ENCODE measurements around the gene THEMIS2. TPM values are rescaled to one million over a fixed set of nuclear protein-coding genes. Genes with fewer than 3 reads are reported as not detected.

THEMIS2 gene
- total RNA-seq, 2 experiments from 2014 or later: 20.2 to 21.6 TPM

GRCh38 chr1:27833470-27833869 is 38.9 kb upstream of the THEMIS2 start:
- Histone ChIP-seq H3K27ac (ENCODE audit: low read depth in 1 of 2, low read length in 2 of 2) (no peak overlapping the region), H3K27me3 (ENCODE audit: control insufficient read depth in 1 of 2, insufficient read depth in 2 of 2, low read length in 2 of 2) (no peaks in the 10 kb centered on the region), H3K4me1 (ENCODE audit: insufficient read depth, low read length) (peaks cover 27% of the 10 kb centered on the region), H3K36me3 (ENCODE audit: insufficient read depth, low read length) (peaks cover 31% of the 10 kb centered on the region), H3K4me3 (ENCODE audit: low read length) (no peak overlapping the region), H3K9me3 (ENCODE audit: control insufficient read depth in 1 of 2, insufficient read depth in 1 of 2, low read length in 2 of 2) (no peaks in the 10 kb centered on the region)
- Mint-ChIP-seq H3K4me1 (ENCODE audit: low read depth) (peaks cover 50% of the 10 kb centered on the region), H3K36me3 (ENCODE audit: low read depth) (peaks cover 52% of the 10 kb centered on the region), H3K9me3 (no peaks in the 10 kb centered on the region), H3K27me3 (no peaks in the 10 kb centered on the region), H3K27ac (no peak overlapping the region), H3K4me3 (peak overlapping the region; percentile 38)
- DNase-seq (no peak), ATAC-seq (ENCODE audit: poor library complexity) (no peak)
- CTCF ChIA-PET: interaction anchor here (0.6 to 0.7 kb wide), 2 partner anchors 79 to 456 kb away, joined by 3 read pairs; no protein-coding TSS in a partner anchor
- POLR2A ChIA-PET: interaction anchor here (1.3 kb wide), 1 partner anchor 108 kb away, joined by 3 read pairs; the partner anchor contains the start of gene FAM76A
- intact Hi-C loops (cut with DNase I, micrococcal nuclease): no loop called here
- TF ChIP-seq CTCF (IDR thresholded peaks at IDR 0.05): no peak

- ATAC-seq (ENCODE audit: poor library complexity): no peak
- ChIA-PET POLR2A (interaction anchor here (1.3 kb wide), 1 partner anchor 109 kb away, joined by 3 read pairs; the partner anchor contains the start of gene FAM76A), CTCF (interaction anchor here (1.2 kb wide), 1 partner anchor 13 kb away, joined by 3 read pairs; no protein-coding TSS in a partner anchor)
- Mint-ChIP-seq H3K27me3 (no peaks in the 10 kb centered on the region), H3K4me1 (ENCODE audit: low read depth) (peaks cover 50% of the 10 kb centered on the region), H3K4me3 (no peak overlapping the region), H3K27ac (no peak overlapping the region), H3K36me3 (ENCODE audit: low read depth) (peaks cover 67% of the 10 kb centered on the region), H3K9me3 (no peaks in the 10 kb centered on the region)
- no peaks in the 10 kb centered on the region for H3K27me3 ChIP-seq (ENCODE audit: control insufficient read depth in 1 of 2, insufficient read depth in 2 of 2, low read length in 2 of 2)
- H3K27ac ChIP-seq (ENCODE audit: low read depth in 1 of 2, low read length in 2 of 2): no peak overlapping the region
- DNase-seq: no peak
- peaks cover 23% of the 10 kb centered on the region for H3K4me1 ChIP-seq (ENCODE audit: insufficient read depth, low read length)
- intact Hi-C loops (cut with DNase I, micrococcal nuclease): no loop called here
- H3K4me3 ChIP-seq (ENCODE audit: low read length): no peak overlapping the region
- no peaks in the 10 kb centered on the region for H3K9me3 ChIP-seq (ENCODE audit: control insufficient read depth in 1 of 2, insufficient read depth in 1 of 2, low read length in 2 of 2)
- no peak for TF ChIP-seq CTCF (IDR thresholded peaks at IDR 0.05)
- H3K36me3 ChIP-seq (ENCODE audit: insufficient read depth, low read length): peaks cover 46% of the 10 kb centered on the region
Measured at GRCh38 chr1:27835046-27835445, 37.3 kb upstream of the THEMIS2 start.

- peaks cover 48% of the 10 kb centered on the region for H3K4me1 Mint-ChIP-seq (ENCODE audit: low read depth)
- no peaks in the 10 kb centered on the region for H3K27me3 ChIP-seq (ENCODE audit: control insufficient read depth in 1 of 2, insufficient read depth in 2 of 2, low read length in 2 of 2)
- intact Hi-C loops (cut with DNase I, micrococcal nuclease): no loop called here
- H3K27ac ChIP-seq (ENCODE audit: low read depth in 1 of 2, low read length in 2 of 2): no peak overlapping the region
- ATAC-seq (ENCODE audit: poor library complexity): no peak
- POLR2A ChIA-PET: no interaction called here
- H3K9me3 ChIP-seq (ENCODE audit: control insufficient read depth in 1 of 2, insufficient read depth in 1 of 2, low read length in 2 of 2): no peaks in the 10 kb centered on the region
- CTCF ChIA-PET: interaction anchor here (0.7 to 1.2 kb wide), 2 partner anchors 9 to 13 kb away, joined by 3 read pairs; no protein-coding TSS in a partner anchor
- TF ChIP-seq CTCF (IDR thresholded peaks at IDR 0.05): no peak
- H3K4me3 ChIP-seq (ENCODE audit: low read length): no peak overlapping the region
- peak overlapping the region; percentile 29 for H3K27ac Mint-ChIP-seq
- peaks cover 68% of the 10 kb centered on the region for H3K36me3 Mint-ChIP-seq (ENCODE audit: low read depth)
- peak overlapping the region; percentile 30 for H3K4me3 Mint-ChIP-seq
- DNase-seq: no peak
- H3K27me3 Mint-ChIP-seq: no peaks in the 10 kb centered on the region
- no peaks in the 10 kb centered on the region for H3K9me3 Mint-ChIP-seq
- peaks cover 22% of the 10 kb centered on the region for H3K4me1 ChIP-seq (ENCODE audit: insufficient read depth, low read length)
- peaks cover 51% of the 10 kb centered on the region for H3K36me3 ChIP-seq (ENCODE audit: insufficient read depth, low read length)
Measured at GRCh38 chr1:27835501-27835900, 36.8 kb upstream of the THEMIS2 start.

Measured in CD4-positive, alpha-beta T cell (primary cell).